DOHH2 (cell line): ENCODE data around the gene KLK4.

Experiments used
- H3F3A ChIP-seq: fragments of 200-600 bp; sonication (generic), shearing (Covaris generic); 2 replicates; pipeline ENCODE4 v1.6.0; 2016; ENCODE audit warnings: antibody characterized with exemption, mild to moderate bottlenecking; ENCODE audit not compliant: control insufficient read depth, insufficient read depth
- H3K27ac ChIP-seq: fragments of 200-600 bp; sonication (generic); 2 replicates; pipeline ENCODE4 v1.5.1; 2014; ENCODE audit warnings: low read depth, mild to moderate bottlenecking, low read length, moderate library complexity
- H3K27me3 ChIP-seq: fragments of 200-600 bp; sonication (generic); 2 replicates; pipeline ENCODE4 v1.6.1; 2014; ENCODE audit warnings: mild to moderate bottlenecking, low read length, mixed read lengths; ENCODE audit not compliant: control insufficient read depth
- H3K36me3 ChIP-seq: fragments of 200-600 bp; sonication (generic); 2 replicates; pipeline ENCODE4 v1.6.1; 2014; ENCODE audit warnings: mild to moderate bottlenecking, low read length, moderate library complexity, mixed read lengths; ENCODE audit not compliant: control insufficient read depth
- H3K4me1 ChIP-seq: fragments of 200-600 bp; sonication (generic); 2 replicates; pipeline ENCODE4 v1.6.1; 2014; ENCODE audit warnings: mild to moderate bottlenecking, low read length, mixed read lengths; ENCODE audit not compliant: control insufficient read depth
- H3K4me2 ChIP-seq: fragments of 200-600 bp; sonication (generic); 2 replicates; pipeline ENCODE4 v1.6.0; 2014; ENCODE audit warnings: mild to moderate bottlenecking, low read length, moderate library complexity
- H3K4me3 ChIP-seq: fragments of 200-600 bp; sonication (generic); 2 replicates; pipeline ENCODE4 v1.5.1; 2014; ENCODE audit warnings: mild to moderate bottlenecking, low read length, mixed read lengths
- H3K79me2 ChIP-seq: fragments of 200-600 bp; sonication (generic); 2 replicates; pipeline ENCODE4 v1.6.1; 2014; ENCODE audit warnings: mild to moderate bottlenecking, low read length, mixed read lengths; ENCODE audit not compliant: control insufficient read depth
- H3K9me2 ChIP-seq: fragments of 200-600 bp; sonication (generic); replicated peaks from 2 replicates; pipeline ENCODE4 v1.6.1; 2014; ENCODE audit warnings: mild to moderate bottlenecking, low read length, mixed read lengths; ENCODE audit not compliant: control insufficient read depth
- H3K9me3 ChIP-seq: fragments of 200-600 bp; sonication (generic); 2 replicates; pipeline ENCODE4 v1.6.1; 2014; ENCODE audit warnings: antibody characterized with exemption, low read length, mixed read lengths; ENCODE audit not compliant: control insufficient read depth, insufficient read depth
- H4K20me1 ChIP-seq: fragments of 200-600 bp; sonication (generic); 2 replicates; pipeline ENCODE4 v1.6.0; 2014; ENCODE audit warnings: low read depth, mild to moderate bottlenecking, antibody characterized with exemption, low read length, moderate library complexity; ENCODE audit not compliant: control insufficient read depth, insufficient read depth
- EZH2phosphoT487 ChIP-seq: fragments of 200-600 bp; sonication (generic); IDR thresholded peaks from 2 replicates; pipeline ENCODE4 v1.6.1; 2017; ENCODE audit warnings: borderline replicate concordance, mild to moderate bottlenecking, antibody characterized with exemption, low read length, moderate library complexity, mixed read lengths
- TF ChIP-seq, protein P1 (sequence below): fragments of 200-600 bp; sonication (generic); IDR thresholded peaks from one replicate; pipeline ENCODE4 v1.5.1; 2014; ENCODE audit warnings: antibody characterized with exemption, mild to moderate bottlenecking, low read depth, low read length; ENCODE audit not compliant: poor library complexity, severe bottlenecking

Gene KLK4

GRCh38 chr19:50912727-50913716 is 1.8 kb upstream of the KLK4 start:
- H3K36me3 ChIP-seq = no peaks in the 10 kb centered on the region
- no peak overlapping the region for H3K4me3 ChIP-seq
- no peak overlapping the region for H3K27ac ChIP-seq
- no peaks in the 10 kb centered on the region for H3K9me3 ChIP-seq
- H3K79me2 ChIP-seq = no peaks in the 10 kb centered on the region
- TF ChIP-seq, protein P1, sequence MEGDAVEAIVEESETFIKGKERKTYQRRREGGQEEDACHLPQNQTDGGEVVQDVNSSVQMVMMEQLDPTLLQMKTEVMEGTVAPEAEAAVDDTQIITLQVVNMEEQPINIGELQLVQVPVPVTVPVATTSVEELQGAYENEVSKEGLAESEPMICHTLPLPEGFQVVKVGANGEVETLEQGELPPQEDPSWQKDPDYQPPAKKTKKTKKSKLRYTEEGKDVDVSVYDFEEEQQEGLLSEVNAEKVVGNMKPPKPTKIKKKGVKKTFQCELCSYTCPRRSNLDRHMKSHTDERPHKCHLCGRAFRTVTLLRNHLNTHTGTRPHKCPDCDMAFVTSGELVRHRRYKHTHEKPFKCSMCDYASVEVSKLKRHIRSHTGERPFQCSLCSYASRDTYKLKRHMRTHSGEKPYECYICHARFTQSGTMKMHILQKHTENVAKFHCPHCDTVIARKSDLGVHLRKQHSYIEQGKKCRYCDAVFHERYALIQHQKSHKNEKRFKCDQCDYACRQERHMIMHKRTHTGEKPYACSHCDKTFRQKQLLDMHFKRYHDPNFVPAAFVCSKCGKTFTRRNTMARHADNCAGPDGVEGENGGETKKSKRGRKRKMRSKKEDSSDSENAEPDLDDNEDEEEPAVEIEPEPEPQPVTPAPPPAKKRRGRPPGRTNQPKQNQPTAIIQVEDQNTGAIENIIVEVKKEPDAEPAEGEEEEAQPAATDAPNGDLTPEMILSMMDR = no peak
- TF ChIP-seq EZH2phosphoT487 = no peak
- no peaks in the 10 kb centered on the region for H3K4me1 ChIP-seq
- no peak overlapping the region for H3K4me2 ChIP-seq
- H4K20me1 ChIP-seq = no peaks in the 10 kb centered on the region
- H3K27me3 ChIP-seq = peaks cover 29% of the 10 kb centered on the region
- H3F3A ChIP-seq = no peaks in the 10 kb centered on the region
- no peaks in the 10 kb centered on the region for H3K9me2 ChIP-seq

DNA sequence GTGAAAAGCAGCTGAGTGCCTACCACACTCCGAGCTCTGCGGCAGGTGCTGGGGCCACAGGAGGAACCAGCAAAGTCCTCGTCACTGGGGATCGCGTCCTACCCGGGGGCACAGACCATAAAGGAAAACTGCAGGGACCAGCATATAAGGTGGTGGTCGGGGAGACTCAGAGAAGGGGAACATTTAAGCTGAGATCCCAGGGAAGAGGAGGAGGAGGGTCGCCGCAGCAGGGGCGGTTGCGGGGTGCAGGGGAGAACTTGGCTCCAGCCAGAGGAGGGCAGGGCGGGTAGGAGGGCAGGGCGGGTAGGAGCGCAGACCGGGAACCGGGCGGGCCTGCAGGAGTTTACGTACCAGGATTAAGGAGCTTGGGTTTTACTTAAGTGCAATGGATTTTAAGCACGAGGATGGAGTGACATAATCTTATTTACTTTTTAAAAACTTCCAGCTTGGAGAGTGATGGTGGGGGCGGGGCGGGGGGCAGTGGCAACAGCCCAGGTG is 956 bp upstream of the KLK4 start:
- H3K27me3 ChIP-seq = peaks cover 29% of the 10 kb centered on the region

DNA sequence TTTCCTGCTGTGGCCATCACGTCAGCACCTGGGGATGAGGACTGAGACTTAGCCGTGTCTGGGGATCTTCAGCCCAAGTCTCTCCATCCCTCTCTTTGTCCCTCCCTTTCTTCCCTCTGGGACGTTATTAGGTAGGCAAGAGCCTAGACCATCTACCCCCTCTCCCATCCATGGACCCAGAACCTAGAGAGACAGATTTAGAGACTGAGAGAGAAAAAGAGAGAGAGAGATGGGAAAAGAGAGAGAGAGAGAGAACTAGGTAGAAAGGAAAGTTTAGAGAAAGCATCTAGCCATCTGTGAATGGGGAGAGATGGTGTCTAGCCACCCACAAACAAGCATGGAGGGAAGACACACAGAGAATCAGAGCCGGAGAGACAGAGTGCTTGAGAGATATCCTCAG is 473 bp downstream of the KLK4 start:
- Histone ChIP-seq H3K36me3 (no peaks in the 10 kb centered on the region), H3F3A (no peaks in the 10 kb centered on the region), H3K27ac (no peak overlapping the region), H3K4me2 (no peak overlapping the region), H3K79me2 (no peaks in the 10 kb centered on the region), H3K4me1 (no peaks in the 10 kb centered on the region), H3K4me3 (no peak overlapping the region), H3K27me3 (peaks cover 27% of the 10 kb centered on the region), H3K9me3 (no peaks in the 10 kb centered on the region), H3K9me2 (no peaks in the 10 kb centered on the region), H4K20me1 (no peaks in the 10 kb centered on the region)
- TF ChIP-seq, protein P1 = no peak
- no peak for TF ChIP-seq EZH2phosphoT487

More for the DNA sequence above, 956 bp upstream of the KLK4 start:
- H3K4me1 ChIP-seq = no peaks in the 10 kb centered on the region
- TF ChIP-seq, protein P1 = no peak
- no peak for TF ChIP-seq EZH2phosphoT487
- H3K79me2 ChIP-seq = no peaks in the 10 kb centered on the region
- no peak overlapping the region for H3K4me2 ChIP-seq
- H3K27ac ChIP-seq = no peak overlapping the region
- H4K20me1 ChIP-seq = no peaks in the 10 kb centered on the region
- no peaks in the 10 kb centered on the region for H3K9me3 ChIP-seq
- no peaks in the 10 kb centered on the region for H3F3A ChIP-seq
- H3K9me2 ChIP-seq = no peaks in the 10 kb centered on the region
- H3K4me3 ChIP-seq = no peak overlapping the region
- H3K36me3 ChIP-seq = no peaks in the 10 kb centered on the region
